OCI-LY7 (cell line): ENCODE results near the gene DNAH6. TPM values are rescaled to one million over a fixed set of nuclear protein-coding genes. Genes with fewer than 3 reads are reported as not detected.

Source experiments
- BruUV-seq: library from RNA; stranded (reverse); fragments of 400-500 nt; replicated peaks from 2 replicates; lab custom pipeline; 2021; lab: Mats Ljungman, UMichigan
- CTCF ChIA-PET: fragments of 300-600 bp; sonication (Branson Sonifier 250); formaldehyde crosslinking; loops from one replicate; lab custom pipeline; 2022; ENCODE audit warnings: antibody characterized with exemption; ENCODE audit not compliant: unreplicated experiment; lab: Charles Lee
- POLR2A ChIA-PET: fragments of 300-600 bp; sonication (Branson Sonifier 250); formaldehyde crosslinking; loops from one replicate; lab custom pipeline; 2022; ENCODE audit warnings: antibody characterized with exemption; lab: Charles Lee
- DNase-seq: peaks from one replicate; pipeline ENCODE4 v3.0.0-alpha.2; 2015; ENCODE audit warnings: low spot score
- H2AFZ ChIP-seq: fragments of 200-600 bp; sonication (generic), shearing (Covaris generic); 2 replicates; pipeline ENCODE4 v1.6.1; 2014; ENCODE audit warnings: mild to moderate bottlenecking, antibody characterized with exemption, low read length, moderate library complexity
- H3K27ac ChIP-seq: fragments of 200-600 bp; sonication (generic); 2 replicates; pipeline ENCODE4 v1.5.1; 2014; ENCODE audit warnings: mixed run types, low read depth, mild to moderate bottlenecking, moderate library complexity, low read length, inconsistent platforms; ENCODE audit not compliant: poor library complexity, severe bottlenecking
- H3K36me3 ChIP-seq: fragments of 200-600 bp; sonication (generic); 2 replicates; pipeline ENCODE4 v1.6.1; 2014; ENCODE audit warnings: mild to moderate bottlenecking, antibody characterized with exemption, low read length, moderate library complexity, mixed read lengths; ENCODE audit not compliant: insufficient read depth
- H3K4me1 ChIP-seq: fragments of 200-600 bp; sonication (generic); 2 replicates; pipeline ENCODE4 v1.5.1; 2014; ENCODE audit warnings: mild to moderate bottlenecking, low read length; ENCODE audit not compliant: insufficient read depth, poor library complexity, severe bottlenecking
- H3K4me2 ChIP-seq: fragments of 200-600 bp; sonication (generic); 2 replicates; pipeline ENCODE4 v1.6.1; 2014; ENCODE audit warnings: mild to moderate bottlenecking, low read length
- H3K4me3 ChIP-seq: fragments of 200-600 bp; sonication (generic); 2 replicates; pipeline ENCODE4 v1.5.1; 2014; ENCODE audit warnings: mild to moderate bottlenecking, low read depth, low read length; ENCODE audit not compliant: poor library complexity, severe bottlenecking
- H3K79me2 ChIP-seq: fragments of 200-600 bp; sonication (generic); 2 replicates; pipeline ENCODE4 v1.6.1; 2016; ENCODE audit warnings: low read depth, mild to moderate bottlenecking, low read length, moderate library complexity, mixed read lengths; ENCODE audit not compliant: insufficient read depth
- H3K9me2 ChIP-seq: fragments of 200-600 bp; sonication (generic); 2 replicates; pipeline ENCODE4 v1.6.1; 2016; ENCODE audit warnings: mild to moderate bottlenecking, low read length, mixed read lengths; ENCODE audit not compliant: insufficient read depth
- H3K9me3 ChIP-seq: fragments of 200-600 bp; sonication (generic); 2 replicates; pipeline ENCODE4 v1.6.1; 2014; ENCODE audit warnings: mild to moderate bottlenecking, mixed run types, low read length, mixed read lengths
- H4K20me1 ChIP-seq: fragments of 200-600 bp; sonication (generic); 2 replicates; pipeline ENCODE4 v1.6.1; 2014; ENCODE audit warnings: mild to moderate bottlenecking, antibody characterized with exemption, low read length, moderate library complexity, mixed read lengths; ENCODE audit not compliant: insufficient read depth
- CTCF ChIP-seq: fragments of 200-600 bp; sonication (generic); conservative IDR thresholded peaks from 2 replicates; pipeline ENCODE4 v1.5.1; 2014; ENCODE audit warnings: mild to moderate bottlenecking, antibody characterized with exemption, low read length, moderate library complexity, mixed read lengths
- EZH2phosphoT487 ChIP-seq: fragments of 200-600 bp; sonication (generic); IDR thresholded peaks from 2 replicates; pipeline ENCODE4 v1.6.1; 2018; ENCODE audit warnings: low read depth, borderline replicate concordance, mild to moderate bottlenecking, mixed run types, antibody characterized with exemption, low read length, moderate library complexity, mixed read lengths
- intact Hi-C: fragments of 100-400 bp; cut with micrococcal nuclease; formaldehyde crosslinking; loops from one replicate; pipeline ENCODE4 v1.10.0; 2022; ENCODE audit not compliant: unreplicated experiment
- total RNA-seq, 2 experiments: library from RNA; depleted of rRNA in 1 of 2; stranded (reverse); fragments of >200 nt in 1 of 2; shearing (Covaris generic) in 1 of 2; gene quantifications; 2 replicates each; pipeline ENCODE4 v1.2.3, GENCODE V29; 2014 to 2022

The DNAH6 gene
- total RNA-seq, 2 experiments from 2014 or later, result 0.63 to 1.6 TPM

DNA sequence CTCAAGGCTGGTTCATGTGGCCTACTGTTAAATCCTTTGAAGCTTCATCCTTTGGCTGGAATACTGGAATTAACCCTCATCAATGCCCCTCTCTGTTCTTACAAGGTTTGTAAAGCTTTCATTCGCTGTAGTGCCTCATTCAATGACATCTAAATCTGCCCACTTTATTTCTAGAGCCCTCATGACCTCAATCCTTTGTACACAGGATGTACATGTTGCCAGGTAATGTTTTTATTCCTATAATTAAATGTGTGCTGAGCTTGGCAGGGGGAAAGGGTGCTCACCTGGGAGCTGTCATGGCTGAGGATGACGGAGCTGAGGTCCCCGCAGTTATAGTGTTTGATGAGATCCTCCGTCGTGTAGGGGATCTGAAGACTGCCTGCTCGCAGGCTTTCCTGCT, 325.3 kb downstream of the DNAH6 start:
- Histone ChIP-seq H3K9me3 (no peaks in the 10 kb centered on the region), H3K9me2 (no peaks in the 10 kb centered on the region), H3K4me3 (no peak overlapping the region), H3K36me3 (no peaks in the 10 kb centered on the region), H3K4me1 (peaks cover 11% of the 10 kb centered on the region), H3K4me2 (no peak overlapping the region), H2AFZ (no peak overlapping the region), H4K20me1 (no peaks in the 10 kb centered on the region), H3K79me2 (no peaks in the 10 kb centered on the region), H3K27ac (no peak overlapping the region)
- ChIA-PET POLR2A (interaction anchor here (0.5 to 0.6 kb wide), 2 partner anchors 63 to 1838 kb away, joined by 3 read pairs; no protein-coding TSS in a partner anchor), CTCF (no interaction called here)
- intact Hi-C loops, result no loop called here
- no peak for DNase-seq
- no TSS peak for BruUV-seq
- TF ChIP-seq CTCF, result no peak
- TF ChIP-seq EZH2phosphoT487, result no peak

- DNase-seq, result no peak
- Histone ChIP-seq H3K4me1 (peaks cover 13% of the 10 kb centered on the region), H3K27ac (no peak overlapping the region), H4K20me1 (no peaks in the 10 kb centered on the region), H2AFZ (no peak overlapping the region), H3K4me2 (no peak overlapping the region), H3K4me3 (no peak overlapping the region), H3K79me2 (no peaks in the 10 kb centered on the region), H3K9me2 (no peaks in the 10 kb centered on the region), H3K36me3 (no peaks in the 10 kb centered on the region), H3K9me3 (no peaks in the 10 kb centered on the region)
- no TSS peak for BruUV-seq
- intact Hi-C loops, result no loop called here
- ChIA-PET POLR2A (no interaction called here), CTCF (no interaction called here)
- TF ChIP-seq CTCF (no peak), EZH2phosphoT487 (no peak)
Observed at GRCh38 chr2:84844141-84844540, 327.8 kb downstream of the DNAH6 start.

DNA sequence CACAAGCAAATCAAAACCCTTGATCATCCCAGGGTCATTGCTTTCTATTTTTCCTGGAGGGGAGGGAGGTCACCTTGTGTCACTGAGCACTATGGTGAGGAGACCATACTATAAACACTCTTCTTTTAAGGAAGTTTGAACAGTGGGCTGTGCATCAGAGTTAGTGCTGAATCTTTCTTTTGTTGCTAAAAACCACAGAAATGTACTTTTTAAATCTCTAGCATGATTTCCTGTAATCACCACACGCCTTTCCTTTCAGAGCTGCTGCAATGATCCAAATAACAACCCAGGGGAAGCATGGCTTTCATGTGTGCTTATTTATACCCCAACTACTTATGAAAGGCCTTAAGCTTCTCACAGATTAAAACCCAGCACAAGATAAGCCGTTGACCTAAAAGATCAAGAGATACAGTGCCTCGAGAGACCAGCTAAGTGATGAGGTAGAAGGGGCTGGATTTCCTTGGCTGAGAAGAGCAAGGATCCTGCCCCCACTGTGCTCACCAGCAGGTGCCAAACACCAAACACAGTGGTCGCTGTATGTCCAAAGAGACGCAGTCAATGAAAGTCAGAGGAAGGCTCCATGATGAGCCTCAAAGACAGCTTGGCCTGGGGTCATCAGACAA, 329.9 kb downstream of the DNAH6 start:
- ChIA-PET CTCF (no interaction called here), POLR2A (interaction anchor here (0.8 kb wide), 1 partner anchor 29 kb away, joined by 3 read pairs; no protein-coding TSS in a partner anchor)
- no peaks in the 10 kb centered on the region for H4K20me1 ChIP-seq
- no peak overlapping the region for H3K4me3 ChIP-seq
- no peaks in the 10 kb centered on the region for H3K9me2 ChIP-seq
- H3K79me2 ChIP-seq, result no peaks in the 10 kb centered on the region
- no peak overlapping the region for H2AFZ ChIP-seq
- H3K27ac ChIP-seq, result no peak overlapping the region
- intact Hi-C loops, result no loop called here
- BruUV-seq, result no TSS peak
- DNase-seq, result peak; percentile 27
- H3K9me3 ChIP-seq, result no peaks in the 10 kb centered on the region
- H3K4me1 ChIP-seq, result peaks cover 13% of the 10 kb centered on the region
- no peaks in the 10 kb centered on the region for H3K36me3 ChIP-seq
- TF ChIP-seq EZH2phosphoT487 (no peak), CTCF (no peak)
- no peak overlapping the region for H3K4me2 ChIP-seq
